ENCODE results near the gene ZNF69. TPM values are rescaled to one million over a fixed set of nuclear protein-coding genes. Genes with fewer than 3 reads are reported as not detected.
"Not testable (repeated sequence)": the region's sequence is repeated elsewhere in the genome, so short reads cannot be mapped to it uniquely, and the experiment has no call there.

The ZNF69 gene
- total RNA-seq, 1 experiment from 2014 or later: not detected

DNA sequence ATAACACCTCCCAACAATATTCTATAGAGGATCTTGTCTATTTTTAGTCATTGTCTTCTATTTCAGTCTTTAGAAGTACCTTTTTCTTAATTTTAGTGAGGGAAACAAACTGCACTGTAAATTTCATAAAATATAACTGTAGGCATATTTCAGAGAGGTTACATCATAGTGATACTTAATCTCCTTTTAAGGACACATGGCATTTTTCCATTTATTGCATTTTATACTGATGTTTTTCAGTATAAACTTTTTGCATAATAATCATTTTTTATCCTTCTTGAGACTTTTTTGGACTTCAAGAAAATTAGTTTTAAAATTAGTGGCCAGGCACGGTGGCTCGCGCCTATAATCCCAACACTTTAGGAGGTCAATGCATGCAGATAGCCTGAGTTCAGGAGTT, 43.9 kb downstream of the ZNF69 start:
- no peak overlapping the region for H3K4me3 Mint-ChIP-seq (ENCODE audit: unreplicated experiment)
- no peak for DNase-seq (ENCODE audit: unreplicated experiment)
- H3K9me3 Mint-ChIP-seq (ENCODE audit: unreplicated experiment): no peaks in the 10 kb centered on the region
- H3K4me1 Mint-ChIP-seq (ENCODE audit: insufficient read depth, unreplicated experiment): no peaks in the 10 kb centered on the region
- peaks cover 21% of the 10 kb centered on the region for H3K36me3 Mint-ChIP-seq (ENCODE audit: insufficient read depth, unreplicated experiment)
- H3K27ac Mint-ChIP-seq (ENCODE audit: low read depth, unreplicated experiment): no peak overlapping the region
- intact Hi-C loops (cut with micrococcal nuclease): no loop called here
- ChIA-PET POLR2A (interaction anchor here (0.7 kb wide), 1 partner anchor 16 kb away, joined by 3 read pairs; no protein-coding TSS in a partner anchor), CTCF (interaction anchor here (1.1 kb wide), 1 partner anchor 8 kb away, joined by 5 read pairs; no protein-coding TSS in a partner anchor)
- TF ChIP-seq, protein P1, sequence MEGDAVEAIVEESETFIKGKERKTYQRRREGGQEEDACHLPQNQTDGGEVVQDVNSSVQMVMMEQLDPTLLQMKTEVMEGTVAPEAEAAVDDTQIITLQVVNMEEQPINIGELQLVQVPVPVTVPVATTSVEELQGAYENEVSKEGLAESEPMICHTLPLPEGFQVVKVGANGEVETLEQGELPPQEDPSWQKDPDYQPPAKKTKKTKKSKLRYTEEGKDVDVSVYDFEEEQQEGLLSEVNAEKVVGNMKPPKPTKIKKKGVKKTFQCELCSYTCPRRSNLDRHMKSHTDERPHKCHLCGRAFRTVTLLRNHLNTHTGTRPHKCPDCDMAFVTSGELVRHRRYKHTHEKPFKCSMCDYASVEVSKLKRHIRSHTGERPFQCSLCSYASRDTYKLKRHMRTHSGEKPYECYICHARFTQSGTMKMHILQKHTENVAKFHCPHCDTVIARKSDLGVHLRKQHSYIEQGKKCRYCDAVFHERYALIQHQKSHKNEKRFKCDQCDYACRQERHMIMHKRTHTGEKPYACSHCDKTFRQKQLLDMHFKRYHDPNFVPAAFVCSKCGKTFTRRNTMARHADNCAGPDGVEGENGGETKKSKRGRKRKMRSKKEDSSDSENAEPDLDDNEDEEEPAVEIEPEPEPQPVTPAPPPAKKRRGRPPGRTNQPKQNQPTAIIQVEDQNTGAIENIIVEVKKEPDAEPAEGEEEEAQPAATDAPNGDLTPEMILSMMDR (IDR thresholded peaks at IDR 0.05; ENCODE audit: unreplicated experiment): no peak
- no peaks in the 10 kb centered on the region for H3K27me3 Mint-ChIP-seq (ENCODE audit: insufficient read depth, unreplicated experiment)
- no TSS peak for BruUV-seq (replicated peaks)

DNA sequence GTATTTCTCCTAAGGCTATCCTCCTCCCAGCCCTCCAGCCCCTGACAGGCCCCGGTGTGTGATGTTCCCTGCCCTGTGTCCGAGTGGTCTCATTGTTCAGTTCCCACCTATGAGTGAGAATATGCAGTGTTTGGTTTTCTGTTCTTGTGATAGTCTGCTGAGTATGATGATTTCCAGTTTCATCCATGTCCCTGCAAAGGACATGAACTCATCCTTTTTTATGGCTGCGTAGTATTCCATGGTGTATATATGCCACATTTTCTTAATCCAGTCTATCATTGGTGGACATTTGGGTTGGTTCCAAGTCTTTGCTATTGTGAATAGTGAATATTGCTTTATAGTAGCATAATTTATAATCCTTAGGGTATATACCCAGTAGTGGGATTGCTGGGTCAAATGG, 48.2 kb downstream of the ZNF69 start:
- POLR2A ChIA-PET: not testable (repeated sequence)

DNA sequence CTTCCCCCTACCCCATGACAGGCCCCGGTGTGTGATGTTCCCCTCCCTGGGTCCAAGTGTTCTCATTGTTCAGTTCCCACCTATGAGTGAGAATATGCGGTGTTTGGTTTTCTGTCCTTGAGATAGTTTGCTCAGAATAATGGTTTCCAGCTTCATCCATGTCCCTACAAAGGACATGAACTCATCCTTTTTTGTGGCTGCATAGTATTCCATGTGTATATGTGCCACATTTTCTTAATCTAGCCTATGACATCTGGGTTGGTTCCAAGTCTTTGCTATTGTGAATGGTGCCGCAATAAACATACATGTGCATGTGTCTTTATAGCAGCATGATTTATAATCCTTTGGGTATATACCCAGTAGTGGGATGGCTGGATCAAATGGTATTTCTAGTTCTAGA, 50.8 kb downstream of the ZNF69 start:
- H3K4me3 Mint-ChIP-seq (ENCODE audit: unreplicated experiment); DNase-seq (ENCODE audit: unreplicated experiment); H3K4me1 Mint-ChIP-seq (ENCODE audit: insufficient read depth, unreplicated experiment); H3K27me3 Mint-ChIP-seq (ENCODE audit: insufficient read depth, unreplicated experiment); CTCF ChIA-PET; intact Hi-C loops (cut with micrococcal nuclease); BruUV-seq (replicated peaks); POLR2A ChIA-PET; H3K27ac Mint-ChIP-seq (ENCODE audit: low read depth, unreplicated experiment): not testable (repeated sequence)
- peaks cover 17% of the 10 kb centered on the region for H3K9me3 Mint-ChIP-seq (ENCODE audit: unreplicated experiment)
- peaks cover 18% of the 10 kb centered on the region for H3K36me3 Mint-ChIP-seq (ENCODE audit: insufficient read depth, unreplicated experiment)

More for the DNA sequence above, 48.2 kb downstream of the ZNF69 start:
- CTCF ChIA-PET; intact Hi-C loops (cut with micrococcal nuclease); DNase-seq (ENCODE audit: unreplicated experiment); BruUV-seq (replicated peaks); H3K27me3 Mint-ChIP-seq (ENCODE audit: insufficient read depth, unreplicated experiment); H3K4me3 Mint-ChIP-seq (ENCODE audit: unreplicated experiment); H3K9me3 Mint-ChIP-seq (ENCODE audit: unreplicated experiment); H3K4me1 Mint-ChIP-seq (ENCODE audit: insufficient read depth, unreplicated experiment); H3K27ac Mint-ChIP-seq (ENCODE audit: low read depth, unreplicated experiment): not testable (repeated sequence)
- peaks cover 26% of the 10 kb centered on the region for H3K36me3 Mint-ChIP-seq (ENCODE audit: insufficient read depth, unreplicated experiment)

DNA sequence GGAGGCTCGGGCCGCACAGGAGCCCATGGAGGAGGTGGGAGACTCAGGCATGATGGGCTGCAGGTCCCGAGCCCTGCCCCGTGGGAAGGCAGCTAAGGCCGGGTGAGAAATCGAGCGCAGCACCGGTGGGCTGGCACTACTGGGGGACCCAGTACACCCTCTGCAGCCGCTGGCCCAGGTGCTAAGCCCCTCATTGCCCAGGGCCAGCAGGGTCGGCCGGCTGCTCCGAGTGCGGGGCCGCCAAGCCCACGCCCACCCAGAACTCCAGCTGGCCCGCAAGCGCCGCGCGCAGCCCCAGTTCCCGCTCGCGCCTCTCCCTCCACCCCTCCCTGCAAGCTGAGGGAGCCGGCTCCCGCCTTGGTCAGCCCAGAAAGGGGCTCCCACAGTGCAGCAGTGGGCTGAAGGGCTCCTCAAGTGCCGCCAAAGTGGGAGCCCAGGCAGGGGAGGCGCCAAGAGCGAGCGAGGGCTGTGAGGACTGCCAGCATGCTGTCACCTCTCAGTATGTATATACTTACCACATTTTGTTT, 53.8 kb downstream of the ZNF69 start:
- H3K27me3 Mint-ChIP-seq (ENCODE audit: insufficient read depth, unreplicated experiment); H3K4me3 Mint-ChIP-seq (ENCODE audit: unreplicated experiment); POLR2A ChIA-PET; intact Hi-C loops (cut with micrococcal nuclease); BruUV-seq (replicated peaks); H3K27ac Mint-ChIP-seq (ENCODE audit: low read depth, unreplicated experiment); H3K4me1 Mint-ChIP-seq (ENCODE audit: insufficient read depth, unreplicated experiment); CTCF ChIA-PET; DNase-seq (ENCODE audit: unreplicated experiment): not testable (repeated sequence)
- H3K9me3 Mint-ChIP-seq (ENCODE audit: unreplicated experiment): peaks cover 17% of the 10 kb centered on the region
- peaks cover 19% of the 10 kb centered on the region for H3K36me3 Mint-ChIP-seq (ENCODE audit: insufficient read depth, unreplicated experiment)

DNA sequence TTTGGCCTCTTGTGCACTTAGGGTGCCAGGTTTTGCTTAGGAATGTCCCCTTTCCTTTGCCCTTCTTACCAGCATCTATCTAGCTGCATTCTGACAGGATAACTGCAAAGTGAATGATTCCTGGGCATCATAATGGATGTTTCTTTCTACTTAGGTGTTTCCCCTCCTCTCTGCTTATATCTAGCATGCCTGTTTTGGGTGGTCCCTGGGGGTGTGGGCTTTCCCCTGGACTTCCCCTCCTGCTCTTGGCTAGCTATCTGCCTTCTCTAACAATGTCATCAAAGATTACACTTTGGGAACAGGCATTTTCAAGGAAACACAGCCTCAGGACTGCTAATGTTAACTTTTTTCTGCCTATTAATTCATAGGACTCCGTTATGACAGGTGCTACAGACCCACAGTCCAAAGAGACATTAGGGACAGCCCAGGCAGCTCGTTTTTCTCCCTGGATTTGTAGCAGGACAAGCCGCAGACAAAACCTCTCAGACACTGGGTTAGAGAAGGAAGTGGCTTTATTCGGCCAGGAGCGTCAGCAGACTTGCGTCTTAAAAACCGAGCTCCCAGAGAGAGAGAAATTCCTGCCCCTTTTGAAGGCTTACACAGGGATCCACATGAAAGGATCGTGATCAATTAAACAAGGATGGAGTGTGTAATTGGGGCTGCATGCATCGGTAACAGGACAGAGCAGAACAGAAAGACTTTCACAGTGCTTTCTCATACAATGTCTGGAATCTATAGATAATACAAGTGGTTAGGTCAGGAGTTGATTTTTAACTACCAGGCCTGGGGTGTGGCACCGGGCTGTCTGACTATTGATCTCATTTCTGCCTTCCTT, 54.6 kb downstream of the ZNF69 start:
- Mint-ChIP-seq H3K36me3 (ENCODE audit: insufficient read depth, unreplicated experiment) (peaks cover 25% of the 10 kb centered on the region), H3K4me3 (ENCODE audit: unreplicated experiment) (no peak overlapping the region)

More for the DNA sequence above, 54.6 kb downstream of the ZNF69 start:
- ChIA-PET CTCF (interaction anchor here (1.4 to 2.5 kb wide), 2 partner anchors 18 to 199 kb away, joined by 4 to 10 read pairs; partner anchors contain the start of genes ZNF20 and ZNF700), POLR2A (interaction anchor here (1.0 kb wide), 1 partner anchor 13 kb away, joined by 3 read pairs; no protein-coding TSS in a partner anchor)
- intact Hi-C loops (cut with micrococcal nuclease): no loop called here
- TF ChIP-seq, protein P1 (IDR thresholded peaks at IDR 0.05; ENCODE audit: unreplicated experiment): no peak
- Mint-ChIP-seq H3K9me3 (ENCODE audit: unreplicated experiment) (peaks cover 17% of the 10 kb centered on the region), H3K27me3 (ENCODE audit: insufficient read depth, unreplicated experiment) (no peaks in the 10 kb centered on the region), H3K4me1 (ENCODE audit: insufficient read depth, unreplicated experiment) (no peaks in the 10 kb centered on the region), H3K27ac (ENCODE audit: low read depth, unreplicated experiment) (no peak overlapping the region)
- no TSS peak for BruUV-seq (replicated peaks)
- DNase-seq (ENCODE audit: unreplicated experiment): no peak
